DND-41 (cell line): ENCODE data around the gene DNAAF5.
"Not testable (repeated sequence)": the region's sequence is repeated elsewhere in the genome, so short reads cannot be mapped to it uniquely, and the experiment has no call there.

Experiments
- ATAC-seq: fragments of 200-7000 bp; cut with Tn5 transposase; 3 replicates; pipeline ENCODE4 v1.9.1; 2021; ENCODE audit warnings: low read depth; ENCODE audit not compliant: insufficient read depth
- DNase-seq: peaks from one replicate; pipeline ENCODE4 v3.0.0-alpha.2; 2020
- H2AFZ ChIP-seq: 2 replicates; pipeline ENCODE4 v1.6.0; 2012; ENCODE audit warnings: low read depth, low read length
- H3K27ac ChIP-seq: 2 replicates; pipeline ENCODE4 v1.5.1; 2012; ENCODE audit warnings: low read length, inconsistent platforms
- H3K27me3 ChIP-seq: fragments of 200-600 bp; sonication (generic); 2 replicates; pipeline ENCODE4 v1.6.0; 2012; ENCODE audit warnings: low read length, mild to moderate bottlenecking, inconsistent platforms; ENCODE audit not compliant: insufficient read depth, poor library complexity
- H3K36me3 ChIP-seq: 2 replicates; pipeline ENCODE4 v1.5.1; 2012; ENCODE audit warnings: low read length, inconsistent platforms; ENCODE audit not compliant: insufficient read depth
- H3K4me1 ChIP-seq: 2 replicates; pipeline ENCODE4 v1.5.1; 2012; ENCODE audit warnings: mild to moderate bottlenecking, low read length; ENCODE audit not compliant: insufficient read depth
- H3K4me2 ChIP-seq: 2 replicates; pipeline ENCODE4 v1.6.0; 2012; ENCODE audit warnings: mild to moderate bottlenecking, moderate library complexity, low read length, inconsistent platforms; ENCODE audit not compliant: insufficient read depth
- H3K4me3 ChIP-seq, 2 experiments: fragments of 200-600 bp in 1 of 2; shearing (Covaris generic) in 1 of 2; 2 replicates each; pipeline ENCODE4 v1.5.1; 2012 to 2016; ENCODE audit warnings: inconsistent platforms in 2 of 2, low read length in 2 of 2, mild to moderate bottlenecking in 2 of 2, low read depth in 1 of 2, moderate library complexity in 1 of 2
- H3K79me2 ChIP-seq: 2 replicates; pipeline ENCODE4 v1.6.0; 2012; ENCODE audit warnings: low read length, inconsistent platforms; ENCODE audit not compliant: insufficient read depth
- H3K9ac ChIP-seq: 2 replicates; pipeline ENCODE4 v1.6.0; 2012; ENCODE audit warnings: low read depth, mild to moderate bottlenecking, inconsistent platforms, low read length, moderate library complexity
- H3K9me3 ChIP-seq: 2 replicates; pipeline ENCODE4 v1.5.1; 2012; ENCODE audit warnings: low read length, moderate library complexity, mild to moderate bottlenecking, inconsistent platforms; ENCODE audit not compliant: insufficient read depth, severe bottlenecking
- H4K20me1 ChIP-seq: 2 replicates; pipeline ENCODE4 v1.6.0; 2012; ENCODE audit warnings: low read length; ENCODE audit not compliant: insufficient read depth
- CTCF ChIP-seq: IDR thresholded peaks from 2 replicates; pipeline ENCODE4 v1.5.1; 2012; ENCODE audit warnings: borderline replicate concordance, low read length, moderate library complexity, mild to moderate bottlenecking; ENCODE audit not compliant: poor library complexity, severe bottlenecking; ENCODE audit errors: extremely low read depth
- EZH2 ChIP-seq: IDR thresholded peaks from 3 replicates; pipeline ENCODE4 v1.6.1; 2012; ENCODE audit warnings: borderline replicate concordance, low read depth, mild to moderate bottlenecking, moderate library complexity, low read length, inconsistent platforms; ENCODE audit not compliant: severe bottlenecking

Gene DNAAF5

GRCh38 chr7:801351-801750 lies 74.9 kb downstream of the DNAAF5 start:
- not testable (repeated sequence) for H3K27ac ChIP-seq, H3K4me3 ChIP-seq, H3K27me3 ChIP-seq, H3K79me2 ChIP-seq, H2AFZ ChIP-seq, H3K9me3 ChIP-seq, H4K20me1 ChIP-seq, DNase-seq, ATAC-seq, H3K9ac ChIP-seq, H3K4me1 ChIP-seq, H3K4me2 ChIP-seq, H3K36me3 ChIP-seq
- TF ChIP-seq CTCF: peak; percentile 15

GRCh38 chr7:801940-802381 lies 75.5 kb downstream of the DNAAF5 start:
- no peaks in the 10 kb centered on the region for H3K9me3 ChIP-seq
- DNase-seq (no peak), ATAC-seq (no peak)
- no peak for TF ChIP-seq CTCF
- no peaks in the 10 kb centered on the region for H3K79me2 ChIP-seq
- H3K4me2 ChIP-seq: no peak overlapping the region
- no peaks in the 10 kb centered on the region for H3K27me3 ChIP-seq
- H2AFZ ChIP-seq: no peak overlapping the region
- H4K20me1 ChIP-seq: no peaks in the 10 kb centered on the region
- H3K27ac ChIP-seq: no peak overlapping the region
- no peak overlapping the region for H3K4me3 ChIP-seq
- peaks cover 1% of the 10 kb centered on the region; the same call in 1 of the 2 replicates for H3K4me1 ChIP-seq
- no peak overlapping the region for H3K9ac ChIP-seq
- no peaks in the 10 kb centered on the region for H3K36me3 ChIP-seq

DNA sequence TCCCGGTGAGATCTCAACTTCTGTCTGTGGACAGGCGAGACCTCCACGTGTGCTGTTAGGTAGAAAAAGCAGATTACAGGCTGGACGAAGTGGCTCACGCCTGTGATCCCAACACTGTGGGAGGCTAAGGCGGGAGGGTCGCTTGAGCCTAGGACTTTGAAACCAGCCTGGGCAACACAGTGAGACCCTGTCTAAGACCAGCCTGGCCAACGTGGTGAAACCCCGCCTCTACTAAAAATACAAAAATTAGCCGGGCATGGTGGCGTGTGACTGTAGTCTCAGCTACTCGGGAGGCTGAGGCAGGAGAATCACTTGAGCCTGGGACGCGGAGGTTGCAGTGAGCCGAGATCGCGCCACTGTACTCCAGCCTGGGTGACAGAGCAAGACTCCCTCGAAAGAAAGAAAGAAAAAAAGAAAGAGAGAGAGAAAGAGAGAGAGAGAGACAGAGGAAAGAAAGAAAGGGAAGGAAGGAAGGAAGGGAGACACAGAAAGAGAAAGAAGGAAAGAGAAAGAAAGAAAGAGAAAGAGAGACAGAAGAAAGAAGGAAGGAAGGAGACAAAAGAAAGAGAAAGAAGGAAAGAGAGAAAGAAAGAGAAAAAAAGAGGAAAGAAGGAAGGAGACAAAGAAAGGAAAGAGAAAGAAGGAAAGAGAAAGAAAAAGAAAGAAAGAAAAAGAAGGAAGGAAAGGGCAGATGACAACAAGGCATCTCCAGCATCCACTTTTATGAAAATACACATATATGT lies 76.2 kb downstream of the DNAAF5 start:
- Histone ChIP-seq H3K36me3 (no peaks in the 10 kb centered on the region), H4K20me1 (no peaks in the 10 kb centered on the region), H3K9ac (no peak overlapping the region), H3K4me1 (no peaks in the 10 kb centered on the region), H3K4me3 (no peak overlapping the region), H3K9me3 (no peaks in the 10 kb centered on the region), H3K4me2 (no peak overlapping the region), H3K79me2 (no peaks in the 10 kb centered on the region), H3K27me3 (no peaks in the 10 kb centered on the region), H3K27ac (no peak overlapping the region), H2AFZ (no peak overlapping the region)
- no peak for TF ChIP-seq EZH2
- no peak for TF ChIP-seq CTCF
- no peak for DNase-seq
- no peak for ATAC-seq
